HepG2 (cell line): Measurements from ENCODE around the gene TBC1D24. TPM values are rescaled to one million over a fixed set of nuclear protein-coding genes. Genes with fewer than 3 reads are reported as not detected.

ENCODE experiments used
- FOXJ3 ChIP-seq: sonication (generic); formaldehyde crosslinking; IDR thresholded peaks from 2 replicates; pipeline ENCODE4 v1.4.0; 2020; ENCODE audit warnings: missing genetic modification reagents, mild to moderate bottlenecking, borderline replicate concordance
- HIC2 ChIP-seq: sonication (generic); formaldehyde crosslinking; IDR thresholded peaks from 2 replicates; pipeline ENCODE4 v1.9.0; 2022; ENCODE audit warnings: low read depth, missing genetic modification reagents
- KLF15 ChIP-seq: sonication (generic); formaldehyde crosslinking; IDR thresholded peaks from 2 replicates; pipeline ENCODE4 v1.8.1; 2023; ENCODE audit warnings: borderline replicate concordance, mild to moderate bottlenecking, inconsistent platforms, missing genetic modification reagents, mixed read lengths
- MIER2 ChIP-seq: IDR thresholded peaks from 2 replicates; pipeline ENCODE4 v1.6.1; 2016; ENCODE audit warnings: missing biosample characterization, missing genetic modification reagents
- POLR2AphosphoS2 ChIP-seq: IDR thresholded peaks from 2 replicates; pipeline ENCODE4 v1.6.1; 2011; ENCODE audit warnings: low read depth, low read length, improper control_type of control experiment
- RAD21 ChIP-seq: fragments of 450-650 bp; formaldehyde crosslinking; IDR thresholded peaks from 2 replicates; pipeline ENCODE4 v1.5.0; 2020; ENCODE audit warnings: mild to moderate bottlenecking
- RFXAP ChIP-seq: sonication (generic); formaldehyde crosslinking; IDR thresholded peaks from 2 replicates; pipeline ENCODE4 v1.4.0; 2020; ENCODE audit warnings: missing genetic modification reagents, borderline replicate concordance
- SALL2 ChIP-seq: sonication (generic); formaldehyde crosslinking; IDR thresholded peaks from 2 replicates; pipeline ENCODE4 v1.8.1; 2023; ENCODE audit warnings: mild to moderate bottlenecking, missing genetic modification reagents, inconsistent platforms
- ZNF205 ChIP-seq: IDR thresholded peaks from 2 replicates; pipeline ENCODE4 v1.6.1; 2018; ENCODE audit warnings: missing biosample characterization, missing genetic modification reagents
- ZNF34 ChIP-seq: sonication (generic); formaldehyde crosslinking; IDR thresholded peaks from 2 replicates; pipeline ENCODE4 v1.4.0; 2020; ENCODE audit warnings: mild to moderate bottlenecking, missing genetic modification reagents, borderline replicate concordance
- ZUFSP ChIP-seq: sonication (generic); formaldehyde crosslinking; IDR thresholded peaks from 2 replicates; pipeline ENCODE4 v1.9.0; 2021; ENCODE audit warnings: missing genetic modification reagents, mild to moderate bottlenecking, borderline replicate concordance
- polyA plus RNA-seq, 8 experiments: library from polyadenylated mRNA; depleted of rRNA in 3 of 8; stranded (reverse) in 7 of 8; unstranded in 1 of 8; fragments of >200 nt; fragmentation: Illumina TruSeq in 4 of 8; extraction: Trizol in 4 of 8; gene quantifications; 2 replicates each; pipeline versions ENCODE4 v1.2.1 to v1.2.3, GENCODE V29; 2011 to 2016; ENCODE audit warnings: low read depth in 4 of 8, missing spikeins in 1 of 8, mixed read lengths in 1 of 8; ENCODE audit not compliant: insufficient read depth in 1 of 8
- total RNA-seq, 5 experiments: library from RNA; depleted of rRNA; stranded (reverse); fragments of >200 nt; fragmentation: Illumina TruSeq; extraction: Trizol; gene quantifications; 2 replicates each; pipeline ENCODE4 v1.2.3, GENCODE V29; 2016; ENCODE audit warnings: low read depth in 1 of 5
- TF ChIP-seq, protein P1 (sequence below): sonication (generic); formaldehyde crosslinking; IDR thresholded peaks from 2 replicates; pipeline ENCODE4 v1.5.0; 2020; ENCODE audit warnings: mild to moderate bottlenecking, missing genetic modification reagents, borderline replicate concordance
- TF ChIP-seq, protein P2 (sequence below): sonication (generic); formaldehyde crosslinking; IDR thresholded peaks from 2 replicates; pipeline ENCODE4 v1.5.0; 2020; ENCODE audit warnings: mild to moderate bottlenecking, missing genetic modification reagents

Gene TBC1D24
- total and polyA plus RNA-seq, 2 of the 13 experiments (the other 11 are each of a cell fraction or from before 2014, with no cell fraction given), result 7.7 to 13.7 TPM

- TF ChIP-seq, protein P1, sequence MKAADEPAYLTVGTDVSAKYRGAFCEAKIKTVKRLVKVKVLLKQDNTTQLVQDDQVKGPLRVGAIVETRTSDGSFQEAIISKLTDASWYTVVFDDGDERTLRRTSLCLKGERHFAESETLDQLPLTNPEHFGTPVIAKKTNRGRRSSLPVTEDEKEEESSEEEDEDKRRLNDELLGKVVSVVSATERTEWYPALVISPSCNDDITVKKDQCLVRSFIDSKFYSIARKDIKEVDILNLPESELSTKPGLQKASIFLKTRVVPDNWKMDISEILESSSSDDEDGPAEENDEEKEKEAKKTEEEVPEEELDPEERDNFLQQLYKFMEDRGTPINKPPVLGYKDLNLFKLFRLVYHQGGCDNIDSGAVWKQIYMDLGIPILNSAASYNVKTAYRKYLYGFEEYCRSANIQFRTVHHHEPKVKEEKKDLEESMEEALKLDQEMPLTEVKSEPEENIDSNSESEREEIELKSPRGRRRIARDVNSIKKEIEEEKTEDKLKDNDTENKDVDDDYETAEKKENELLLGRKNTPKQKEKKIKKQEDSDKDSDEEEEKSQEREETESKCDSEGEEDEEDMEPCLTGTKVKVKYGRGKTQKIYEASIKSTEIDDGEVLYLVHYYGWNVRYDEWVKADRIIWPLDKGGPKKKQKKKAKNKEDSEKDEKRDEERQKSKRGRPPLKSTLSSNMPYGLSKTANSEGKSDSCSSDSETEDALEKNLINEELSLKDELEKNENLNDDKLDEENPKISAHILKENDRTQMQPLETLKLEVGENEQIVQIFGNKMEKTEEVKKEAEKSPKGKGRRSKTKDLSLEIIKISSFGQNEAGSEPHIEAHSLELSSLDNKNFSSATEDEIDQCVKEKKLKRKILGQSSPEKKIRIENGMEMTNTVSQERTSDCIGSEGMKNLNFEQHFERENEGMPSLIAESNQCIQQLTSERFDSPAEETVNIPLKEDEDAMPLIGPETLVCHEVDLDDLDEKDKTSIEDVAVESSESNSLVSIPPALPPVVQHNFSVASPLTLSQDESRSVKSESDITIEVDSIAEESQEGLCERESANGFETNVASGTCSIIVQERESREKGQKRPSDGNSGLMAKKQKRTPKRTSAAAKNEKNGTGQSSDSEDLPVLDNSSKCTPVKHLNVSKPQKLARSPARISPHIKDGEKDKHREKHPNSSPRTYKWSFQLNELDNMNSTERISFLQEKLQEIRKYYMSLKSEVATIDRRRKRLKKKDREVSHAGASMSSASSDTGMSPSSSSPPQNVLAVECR (CRISPR knock-in tag), result no peak
- TF ChIP-seq, protein P2, sequence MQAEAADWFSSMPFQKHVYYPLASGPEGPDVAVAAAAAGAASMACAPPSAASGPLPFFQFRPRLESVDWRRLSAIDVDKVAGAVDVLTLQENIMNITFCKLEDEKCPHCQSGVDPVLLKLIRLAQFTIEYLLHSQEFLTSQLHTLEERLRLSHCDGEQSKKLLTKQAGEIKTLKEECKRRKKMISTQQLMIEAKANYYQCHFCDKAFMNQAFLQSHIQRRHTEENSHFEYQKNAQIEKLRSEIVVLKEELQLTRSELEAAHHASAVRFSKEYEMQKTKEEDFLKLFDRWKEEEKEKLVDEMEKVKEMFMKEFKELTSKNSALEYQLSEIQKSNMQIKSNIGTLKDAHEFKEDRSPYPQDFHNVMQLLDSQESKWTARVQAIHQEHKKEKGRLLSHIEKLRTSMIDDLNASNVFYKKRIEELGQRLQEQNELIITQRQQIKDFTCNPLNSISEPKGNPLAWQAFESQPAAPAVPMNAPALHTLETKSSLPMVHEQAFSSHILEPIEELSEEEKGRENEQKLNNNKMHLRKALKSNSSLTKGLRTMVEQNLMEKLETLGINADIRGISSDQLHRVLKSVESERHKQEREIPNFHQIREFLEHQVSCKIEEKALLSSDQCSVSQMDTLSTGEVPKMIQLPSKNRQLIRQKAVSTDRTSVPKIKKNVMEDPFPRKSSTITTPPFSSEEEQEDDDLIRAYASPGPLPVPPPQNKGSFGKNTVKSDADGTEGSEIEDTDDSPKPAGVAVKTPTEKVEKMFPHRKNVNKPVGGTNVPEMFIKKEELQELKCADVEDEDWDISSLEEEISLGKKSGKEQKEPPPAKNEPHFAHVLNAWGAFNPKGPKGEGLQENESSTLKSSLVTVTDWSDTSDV (CRISPR knock-in tag), result no peak
- no peak for TF ChIP-seq SALL2 (CRISPR knock-in tag)
- TF ChIP-seq KLF15 (CRISPR knock-in tag), result no peak
- TF ChIP-seq ZUFSP (CRISPR knock-in tag), result no peak
- TF ChIP-seq HIC2 (CRISPR knock-in tag), result no peak
- no peak for TF ChIP-seq FOXJ3 (CRISPR knock-in tag)
- no peak for TF ChIP-seq POLR2AphosphoS2
- TF ChIP-seq ZNF34, result no peak
- no peak for TF ChIP-seq RFXAP (CRISPR knock-in tag)
- TF ChIP-seq MIER2 (CRISPR knock-in tag), result no peak
- no peak for TF ChIP-seq RAD21
- TF ChIP-seq ZNF205 (CRISPR knock-in tag), result no peak
Observed at GRCh38 chr16:2426941-2427361, 48.0 kb upstream of the TBC1D24 start (continued).
